Measurements from ENCODE around the gene CDH5.

Gene CDH5

DNA sequence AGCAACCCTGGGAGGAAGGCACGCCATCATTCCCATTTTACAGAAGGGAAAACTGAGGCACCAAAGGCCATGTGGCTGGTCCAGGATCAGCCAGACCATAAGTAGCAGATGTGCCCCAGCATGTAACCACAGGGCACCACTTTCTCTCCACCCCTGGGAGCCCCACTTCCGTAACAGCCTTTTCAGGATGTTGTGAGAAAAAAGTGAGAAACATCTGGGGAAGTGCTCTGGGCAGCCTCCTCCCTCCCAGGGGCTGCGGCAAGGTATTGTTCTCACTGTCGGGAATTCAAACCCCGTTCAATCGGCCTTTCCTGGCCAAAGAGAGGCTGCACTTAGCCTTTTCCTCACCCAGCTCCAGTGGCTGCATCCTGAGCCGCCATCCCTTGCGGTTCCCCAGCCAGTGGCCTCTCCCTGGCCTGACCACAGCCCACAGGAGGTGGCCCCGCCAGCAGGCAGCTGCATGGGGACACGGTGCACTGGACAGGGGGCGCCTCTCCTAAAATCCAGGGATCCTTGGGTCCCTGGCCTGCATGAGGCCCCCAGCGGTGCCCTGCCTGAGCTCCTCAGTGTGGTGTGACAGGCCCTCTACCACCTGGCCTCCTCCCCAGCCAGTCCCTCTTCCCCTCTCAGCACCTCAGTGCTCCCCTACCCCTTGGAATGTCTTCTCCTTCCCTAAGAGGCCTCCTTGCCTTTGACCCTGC, 5.7 kb upstream of the CDH5 start:
- Histone ChIP-seq H3K9me3 (ENCODE audit: control insufficient read depth, insufficient read depth, low read length) (no peaks in the 10 kb centered on the region), H3K36me3 (ENCODE audit: insufficient read depth, low read length) (no peaks in the 10 kb centered on the region), H3K9ac (ENCODE audit: low read depth, low read length) (no peak overlapping the region), H3K4me1 (ENCODE audit: insufficient read depth, low read length) (peaks cover 30% of the 10 kb centered on the region)

DNA sequence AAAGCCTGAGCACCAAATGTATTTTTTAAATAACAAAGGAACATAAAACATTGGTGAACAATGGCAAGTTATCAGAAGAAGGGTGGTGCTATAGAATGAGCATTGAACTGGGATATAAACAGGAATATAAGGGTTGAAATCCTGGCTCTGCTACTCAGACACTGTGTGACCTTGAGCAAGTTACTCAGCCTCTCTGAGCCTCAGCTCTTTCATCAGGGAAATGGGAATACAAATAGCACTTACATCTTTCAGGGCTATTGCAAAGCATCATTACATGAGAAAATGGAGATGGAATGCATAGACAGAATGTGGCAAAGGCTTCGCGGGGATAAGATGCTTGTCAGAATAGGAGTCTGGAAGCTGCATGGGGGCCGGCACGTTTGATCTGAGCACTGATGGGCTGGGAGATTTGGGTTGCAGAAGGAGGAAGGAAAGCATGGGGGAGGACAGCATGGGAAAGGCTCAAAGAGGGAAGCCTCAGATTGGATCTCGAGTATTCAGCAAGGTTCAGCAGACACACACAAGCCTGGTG, 4.8 kb upstream of the CDH5 start:
- H3K9me3 ChIP-seq (ENCODE audit: control insufficient read depth, insufficient read depth, low read length), result no peaks in the 10 kb centered on the region
- H3K36me3 ChIP-seq (ENCODE audit: insufficient read depth, low read length), result no peaks in the 10 kb centered on the region
- H3K9ac ChIP-seq (ENCODE audit: low read depth, low read length), result no peak overlapping the region
- H3K4me1 ChIP-seq (ENCODE audit: insufficient read depth, low read length), result peaks cover 30% of the 10 kb centered on the region

DNA sequence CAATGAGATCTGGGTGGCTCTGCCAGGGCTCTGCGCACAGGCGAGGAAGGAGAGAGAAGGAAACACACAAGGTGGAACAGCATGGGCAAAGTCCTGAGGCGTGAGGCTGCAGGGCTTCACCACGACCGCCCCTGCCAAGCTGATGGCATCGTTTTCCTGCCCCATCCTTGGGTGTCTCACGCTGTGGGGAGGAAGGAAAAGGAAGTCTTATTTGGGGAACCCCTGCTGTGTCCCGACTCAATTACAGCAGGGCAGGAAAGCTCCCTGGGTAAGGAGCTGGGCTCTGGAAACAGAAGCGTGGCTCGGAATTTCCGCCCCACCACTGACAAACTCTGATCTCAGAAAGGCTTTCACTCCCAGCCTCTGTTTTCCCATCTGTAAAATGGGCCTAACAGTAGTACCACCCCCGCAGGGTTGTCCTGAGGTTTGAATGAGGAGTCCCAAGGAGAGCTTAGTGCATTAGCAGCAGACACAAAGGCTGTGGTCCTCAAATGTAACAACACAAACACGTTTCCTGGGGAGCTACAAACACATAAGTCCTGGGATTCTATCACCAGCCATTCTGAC, 3.2 kb upstream of the CDH5 start:
- Histone ChIP-seq H3K9me3 (ENCODE audit: control insufficient read depth, insufficient read depth, low read length) (no peaks in the 10 kb centered on the region), H3K36me3 (ENCODE audit: insufficient read depth, low read length) (no peaks in the 10 kb centered on the region), H3K4me1 (ENCODE audit: insufficient read depth, low read length) (peaks cover 35% of the 10 kb centered on the region), H3K9ac (ENCODE audit: low read depth, low read length) (no peak overlapping the region)

DNA sequence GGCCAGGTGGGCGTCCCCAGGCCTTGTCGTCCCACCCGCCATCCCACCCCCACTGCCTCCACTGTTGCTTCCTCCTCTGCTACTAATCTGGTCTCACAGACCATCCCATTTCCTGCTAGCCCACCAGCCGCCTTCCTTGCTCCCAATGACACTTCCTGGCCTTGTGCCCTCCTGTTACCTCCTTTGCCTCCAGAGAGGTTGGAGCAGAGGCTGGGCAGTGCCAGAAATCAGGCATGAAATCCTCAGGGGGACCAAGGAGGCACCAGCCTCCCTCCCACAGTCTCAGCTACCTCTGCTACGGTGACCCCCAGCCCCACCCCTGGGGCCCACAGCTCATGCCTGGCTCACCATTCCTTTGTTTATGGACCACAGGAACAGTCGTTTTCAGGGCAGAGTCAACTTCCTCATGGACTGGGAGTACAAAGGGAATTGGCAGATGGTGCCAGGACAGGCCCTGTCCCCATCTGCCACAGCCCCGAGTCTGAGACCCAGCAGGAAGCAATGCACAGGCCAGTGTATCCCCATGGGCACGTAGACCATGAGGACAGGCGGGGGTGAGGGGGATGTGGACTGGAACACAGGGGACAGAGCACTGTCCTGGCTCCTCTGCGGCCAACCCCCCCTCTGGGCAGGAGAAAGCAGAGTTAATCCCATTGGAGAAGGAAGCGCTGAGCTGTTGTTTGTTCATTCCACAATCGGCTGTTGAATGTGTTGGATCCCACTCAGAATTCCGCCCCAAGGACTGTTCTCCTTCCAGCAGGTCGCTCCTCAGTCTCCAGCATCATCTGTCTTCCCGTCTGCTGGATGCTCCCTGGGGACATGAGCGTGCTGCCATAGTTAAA, 2.2 kb upstream of the CDH5 start:
- no peaks in the 10 kb centered on the region for H3K9me3 ChIP-seq (ENCODE audit: control insufficient read depth, insufficient read depth, low read length)
- no peak overlapping the region for H3K9ac ChIP-seq (ENCODE audit: low read depth, low read length)

DNA sequence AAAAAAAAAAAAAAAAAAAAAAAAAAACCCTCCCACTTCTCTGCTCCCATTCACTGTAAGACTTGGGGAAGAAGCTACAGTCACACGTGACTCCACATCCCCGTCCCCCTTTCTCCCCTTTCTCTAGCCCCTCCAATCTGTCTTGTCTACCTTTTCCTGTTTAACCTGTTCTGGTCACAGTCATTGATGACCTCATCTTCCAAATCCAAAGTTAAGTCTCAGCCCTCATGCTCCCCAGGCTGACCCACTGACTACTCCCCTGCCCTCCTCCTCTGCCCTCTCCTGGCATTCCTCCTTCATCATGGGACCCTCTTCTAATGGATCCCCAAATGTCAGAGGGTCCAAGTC, 1.6 kb upstream of the CDH5 start:
- Histone ChIP-seq H3K9me3 (ENCODE audit: control insufficient read depth, insufficient read depth, low read length) (no peaks in the 10 kb centered on the region), H3K4me1 (ENCODE audit: insufficient read depth, low read length) (peaks cover 35% of the 10 kb centered on the region), H3K36me3 (ENCODE audit: insufficient read depth, low read length) (no peaks in the 10 kb centered on the region), H3K9ac (ENCODE audit: low read depth, low read length) (no peak overlapping the region)

More for the DNA sequence above, 2.2 kb upstream of the CDH5 start:
- Histone ChIP-seq H3K36me3 (ENCODE audit: insufficient read depth, low read length) (no peaks in the 10 kb centered on the region), H3K4me1 (ENCODE audit: insufficient read depth, low read length) (peaks cover 38% of the 10 kb centered on the region)

DNA sequence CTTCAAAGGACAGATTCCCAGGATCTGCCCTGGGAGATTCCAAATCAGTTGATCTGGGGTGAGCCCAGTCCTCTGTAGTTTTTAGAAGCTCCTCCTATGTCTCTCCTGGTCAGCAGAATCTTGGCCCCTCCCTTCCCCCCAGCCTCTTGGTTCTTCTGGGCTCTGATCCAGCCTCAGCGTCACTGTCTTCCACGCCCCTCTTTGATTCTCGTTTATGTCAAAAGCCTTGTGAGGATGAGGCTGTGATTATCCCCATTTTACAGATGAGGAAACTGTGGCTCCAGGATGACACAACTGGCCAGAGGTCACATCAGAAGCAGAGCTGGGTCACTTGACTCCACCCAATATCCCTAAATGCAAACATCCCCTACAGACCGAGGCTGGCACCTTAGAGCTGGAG, 840 bp upstream of the CDH5 start:
- H3K9me3 ChIP-seq (ENCODE audit: control insufficient read depth, insufficient read depth, low read length), result no peaks in the 10 kb centered on the region
- no peak overlapping the region for H3K9ac ChIP-seq (ENCODE audit: low read depth, low read length)
- H3K36me3 ChIP-seq (ENCODE audit: insufficient read depth, low read length), result no peaks in the 10 kb centered on the region
- H3K4me1 ChIP-seq (ENCODE audit: insufficient read depth, low read length), result peaks cover 35% of the 10 kb centered on the region

DNA sequence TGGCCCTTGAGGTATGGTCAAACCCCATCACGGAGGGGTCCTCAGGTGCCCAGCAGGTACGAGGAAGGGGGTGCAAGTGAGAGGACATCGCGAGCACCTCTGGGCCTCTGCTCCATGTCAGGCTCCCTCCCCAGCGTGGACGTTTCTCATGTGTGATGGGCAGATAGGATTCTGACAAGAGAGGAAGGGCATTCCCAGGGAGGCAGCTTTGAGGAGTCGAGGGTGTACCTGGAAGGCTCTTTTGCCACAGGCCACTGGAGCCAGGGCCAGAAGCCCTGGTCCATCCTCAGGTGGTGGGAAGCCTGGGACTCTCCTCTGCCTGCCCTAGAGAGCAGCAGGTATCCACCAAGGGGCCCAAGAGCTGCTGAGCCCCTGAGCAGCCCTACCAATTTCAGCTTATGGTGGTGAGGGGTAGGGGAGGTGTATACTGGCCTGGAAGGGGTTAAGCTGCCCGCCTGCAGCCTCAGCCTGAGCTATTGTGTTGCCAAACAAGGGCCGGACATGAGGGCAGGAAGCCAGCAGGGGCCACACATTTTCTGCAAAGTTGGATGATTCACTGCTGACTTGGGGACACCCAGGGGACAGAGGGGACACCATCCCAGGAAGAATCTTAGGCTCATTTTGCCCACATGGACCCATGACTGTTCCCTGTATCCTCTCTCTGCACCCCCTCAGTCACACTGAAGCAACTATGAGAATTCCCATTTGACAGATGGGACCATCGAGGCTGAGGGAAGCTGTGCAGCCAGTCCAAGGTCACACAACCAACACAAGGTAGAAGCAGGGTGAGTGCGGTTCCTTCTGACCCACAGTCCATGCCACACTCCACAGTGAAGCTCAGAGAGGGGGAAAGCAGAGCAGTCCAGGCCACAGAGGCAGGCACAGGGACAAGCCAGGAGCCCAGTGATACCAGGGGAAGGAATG, 1.7 kb downstream of the CDH5 start:
- Histone ChIP-seq H3K9ac (ENCODE audit: low read depth, low read length) (no peak overlapping the region), H3K36me3 (ENCODE audit: insufficient read depth, low read length) (no peaks in the 10 kb centered on the region), H3K9me3 (ENCODE audit: control insufficient read depth, insufficient read depth, low read length) (no peaks in the 10 kb centered on the region), H3K4me1 (ENCODE audit: insufficient read depth, low read length) (peaks cover 35% of the 10 kb centered on the region)

DNA sequence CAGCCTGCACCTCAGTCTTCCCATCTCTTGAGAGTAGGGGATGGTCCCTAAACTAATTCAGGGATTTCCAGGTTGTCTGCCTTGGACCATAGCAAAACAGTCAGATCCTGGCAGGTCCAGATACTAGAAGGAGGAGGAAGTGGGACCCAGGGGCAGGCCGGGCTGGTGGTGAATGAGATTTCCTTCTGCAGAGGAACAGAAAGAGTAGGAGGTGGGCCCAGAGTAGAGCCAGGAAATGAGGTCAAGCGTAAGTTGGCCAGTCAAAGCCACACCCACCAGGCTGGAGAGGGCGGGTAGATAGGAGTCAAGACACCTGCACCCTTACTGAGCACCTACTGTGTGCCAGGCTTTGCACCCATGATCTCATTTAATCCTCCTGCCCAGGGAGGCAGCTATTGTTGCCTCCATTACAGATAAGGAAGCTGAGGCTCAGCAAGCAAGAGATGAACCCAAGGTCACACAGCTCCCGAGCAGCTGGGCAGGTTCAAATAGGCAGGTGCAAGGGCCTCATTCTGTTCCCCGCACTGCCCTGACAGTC, 2.6 kb downstream of the CDH5 start:
- Histone ChIP-seq H3K9ac (ENCODE audit: low read depth, low read length) (no peak overlapping the region), H3K9me3 (ENCODE audit: control insufficient read depth, insufficient read depth, low read length) (no peaks in the 10 kb centered on the region), H3K4me1 (ENCODE audit: insufficient read depth, low read length) (peaks cover 28% of the 10 kb centered on the region), H3K36me3 (ENCODE audit: insufficient read depth, low read length) (no peaks in the 10 kb centered on the region)

DNA sequence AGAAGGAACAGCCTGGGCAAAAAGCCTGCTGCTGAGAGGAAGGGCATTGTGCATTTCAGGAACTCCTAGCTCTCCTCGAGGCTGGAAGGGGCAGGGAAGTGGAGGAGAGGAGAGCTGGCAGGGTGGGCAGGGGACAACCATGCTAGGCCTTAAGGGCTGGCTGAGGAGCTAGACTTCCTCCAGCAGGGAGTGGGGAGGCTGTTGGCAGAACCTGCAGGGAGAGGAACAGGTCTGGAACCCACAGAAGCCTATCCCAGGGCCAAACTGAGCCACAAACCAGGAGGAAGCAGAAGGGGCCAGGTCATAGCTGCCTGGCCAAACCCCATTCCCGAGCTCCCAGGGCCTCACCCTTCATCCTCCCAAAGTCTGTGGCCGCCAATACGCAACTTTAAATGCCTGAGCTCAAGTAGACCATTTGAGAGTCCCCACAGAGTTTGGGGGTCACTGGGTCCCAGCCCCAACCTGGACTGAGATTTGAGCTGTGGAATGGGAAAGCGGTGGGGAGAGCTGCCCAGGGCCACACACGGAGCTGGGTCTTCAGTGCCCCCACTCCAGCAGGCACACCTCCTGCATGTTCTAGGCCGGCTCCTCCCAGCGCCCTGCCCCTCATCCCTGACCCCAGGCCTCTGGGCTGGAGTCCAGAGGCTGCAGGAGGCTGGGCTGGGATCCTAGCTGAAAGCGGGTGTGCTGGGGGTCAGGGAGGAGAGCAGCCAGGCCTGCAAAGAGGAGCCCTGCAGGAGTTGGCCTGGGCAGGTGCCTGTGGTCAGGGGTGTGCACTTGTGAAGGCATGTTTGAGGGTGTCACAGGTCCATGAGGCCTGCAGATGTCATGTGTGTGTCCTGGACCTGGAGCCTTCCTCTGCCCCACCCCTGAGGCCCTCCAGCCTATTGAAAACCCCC, 4.5 kb downstream of the CDH5 start:
- no peaks in the 10 kb centered on the region for H3K9me3 ChIP-seq (ENCODE audit: control insufficient read depth, insufficient read depth, low read length)
- H3K9ac ChIP-seq (ENCODE audit: low read depth, low read length), result no peak overlapping the region
- no peaks in the 10 kb centered on the region for H3K36me3 ChIP-seq (ENCODE audit: insufficient read depth, low read length)
- H3K4me1 ChIP-seq (ENCODE audit: insufficient read depth, low read length), result peaks cover 19% of the 10 kb centered on the region

DNA sequence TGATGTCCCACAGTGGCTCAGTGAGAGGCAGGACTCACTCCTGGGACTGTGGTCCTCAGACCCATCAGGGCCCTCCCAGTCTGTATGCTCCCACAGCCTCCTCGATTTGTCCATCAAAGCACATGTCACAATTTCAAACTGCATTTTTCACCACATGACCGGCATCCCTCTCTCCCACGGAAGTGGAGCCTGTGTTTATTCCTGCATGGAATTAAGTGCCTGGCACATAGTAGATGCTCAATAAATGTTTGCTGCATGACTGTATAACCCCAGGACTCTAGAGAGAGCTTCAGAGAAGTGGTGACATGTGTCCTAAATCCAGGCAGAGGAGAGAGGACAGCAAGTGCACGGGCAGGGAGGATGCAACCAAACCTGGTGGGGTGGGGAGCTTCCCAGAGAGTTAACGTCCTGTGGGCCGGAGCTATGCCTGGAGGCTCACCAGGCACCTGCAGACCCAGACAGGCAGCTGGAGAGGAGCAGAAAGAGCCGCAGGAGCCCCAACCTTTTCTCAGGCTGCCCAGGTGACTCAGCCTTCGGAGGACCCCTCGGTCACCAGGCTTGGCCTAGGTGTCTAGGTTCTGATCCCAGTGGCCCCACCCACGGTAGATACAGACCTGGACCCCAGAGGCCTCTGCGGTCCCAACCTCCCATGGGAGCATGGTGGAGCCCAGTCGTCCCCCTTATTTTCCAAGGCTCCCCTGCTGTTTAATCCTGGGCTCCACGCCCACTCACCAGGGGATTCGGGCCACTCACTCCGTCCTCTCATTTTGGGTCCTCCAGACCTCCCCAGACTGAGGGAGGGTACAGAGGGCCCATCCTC, 5.8 kb downstream of the CDH5 start:
- Histone ChIP-seq H3K9ac (ENCODE audit: low read depth, low read length) (no peak overlapping the region), H3K4me1 (ENCODE audit: insufficient read depth, low read length) (peaks cover 23% of the 10 kb centered on the region), H3K36me3 (ENCODE audit: insufficient read depth, low read length) (no peaks in the 10 kb centered on the region), H3K9me3 (ENCODE audit: control insufficient read depth, insufficient read depth, low read length) (no peaks in the 10 kb centered on the region)

DNA sequence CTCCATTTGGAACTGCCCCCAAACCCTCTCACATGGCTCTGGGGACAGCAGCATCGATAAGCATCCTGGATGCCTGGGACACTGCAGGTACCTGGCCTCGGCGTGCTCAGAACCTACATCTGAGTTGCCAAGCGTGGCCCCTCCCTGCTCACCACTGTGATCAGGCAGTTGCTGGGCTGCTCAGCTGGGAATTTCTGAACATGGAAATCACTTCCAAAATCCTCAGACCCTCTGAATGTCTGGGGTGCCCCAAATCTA, 6.3 kb downstream of the CDH5 start:
- Histone ChIP-seq H3K36me3 (ENCODE audit: insufficient read depth, low read length) (no peaks in the 10 kb centered on the region), H3K9ac (ENCODE audit: low read depth, low read length) (no peak overlapping the region), H3K4me1 (ENCODE audit: insufficient read depth, low read length) (peaks cover 20% of the 10 kb centered on the region), H3K9me3 (ENCODE audit: control insufficient read depth, insufficient read depth, low read length) (no peaks in the 10 kb centered on the region)

DNA sequence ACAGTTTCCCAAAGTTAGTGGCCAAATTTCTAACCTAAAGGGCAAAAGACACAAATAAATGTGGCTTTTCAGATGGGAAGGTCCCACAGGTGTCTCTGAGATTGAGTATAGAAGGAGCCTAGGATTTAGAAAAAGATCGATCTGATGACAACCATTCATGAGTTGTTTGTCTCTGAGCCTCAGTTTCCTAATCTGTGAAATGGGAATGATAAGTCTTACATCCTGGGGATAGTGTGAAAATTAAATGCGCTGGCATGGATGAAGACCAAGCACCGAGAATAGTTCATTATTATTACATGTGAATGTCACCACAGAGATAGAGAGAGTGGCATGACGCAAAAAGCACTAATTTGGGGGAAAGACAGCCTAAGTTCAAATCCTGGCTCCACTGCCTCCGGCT, 7.2 kb downstream of the CDH5 start:
- no peaks in the 10 kb centered on the region for H3K9me3 ChIP-seq (ENCODE audit: control insufficient read depth, insufficient read depth, low read length)
- no peak overlapping the region for H3K9ac ChIP-seq (ENCODE audit: low read depth, low read length)
- peaks cover 14% of the 10 kb centered on the region for H3K4me1 ChIP-seq (ENCODE audit: insufficient read depth, low read length)
- no peaks in the 10 kb centered on the region for H3K36me3 ChIP-seq (ENCODE audit: insufficient read depth, low read length)

DNA sequence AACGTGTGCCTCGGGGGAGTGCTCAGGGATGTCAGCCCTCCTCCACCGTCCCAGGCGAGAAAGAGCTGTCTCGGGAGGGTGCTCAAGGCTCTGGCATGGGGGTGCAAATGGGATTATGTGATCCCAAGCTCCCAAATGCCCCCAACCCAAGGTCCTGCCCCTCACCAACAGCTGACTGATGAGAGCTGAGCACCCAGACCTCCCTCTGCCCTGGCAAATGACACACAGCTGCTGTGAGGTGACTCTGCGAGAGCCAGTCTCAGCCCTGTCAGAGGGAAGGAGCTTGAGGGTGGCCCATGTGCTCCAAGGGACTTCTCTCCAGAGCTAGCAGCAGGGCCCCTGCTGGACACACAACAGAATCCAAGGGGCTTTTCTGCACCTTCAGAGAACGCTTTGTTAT, 7.7 kb downstream of the CDH5 start:
- Histone ChIP-seq H3K9ac (ENCODE audit: low read depth, low read length) (no peak overlapping the region), H3K9me3 (ENCODE audit: control insufficient read depth, insufficient read depth, low read length) (no peaks in the 10 kb centered on the region), H3K36me3 (ENCODE audit: insufficient read depth, low read length) (no peaks in the 10 kb centered on the region), H3K4me1 (ENCODE audit: insufficient read depth, low read length) (peaks cover 11% of the 10 kb centered on the region; the same call in 1 of the 2 replicates)

All from ES-I3 (cell line).